Heart left ventricle (tissue), 16 donors: ENCODE measurements around the gene TNFRSF11A. TPM values are rescaled to one million over a fixed set of nuclear protein-coding genes. Genes with fewer than 3 reads are reported as not detected.

Experiments
- ATAC-seq, 4 donors: fragments of 200-7000 bp; cut with Tn5 transposase; one replicate each; pipeline ENCODE4 v1.9.1; 2020 to 2022; ENCODE audit warnings: moderate library complexity in 4 of 4, mild to moderate bottlenecking in 3 of 4, moderate number of reproducible peaks in 1 of 4
- DNase-seq, 5 donors: peaks; one replicate each; pipeline ENCODE4 v3.0.0-alpha.2; 2020
- H3K27ac ChIP-seq, 12 donors: fragments of 200-600 bp; sonication (generic) in 4 of 12; one replicate each; pipeline versions ENCODE4 v1.5.0 to v1.8.0; 2016 to 2022; ENCODE audit warnings: mild to moderate bottlenecking in 2 of 12
- H3K27me3 ChIP-seq, 9 donors: fragments of 200-600 bp; sonication (generic) in 2 of 9; one replicate each; pipeline versions ENCODE4 v1.5.1 to v1.8.0; 2016 to 2022; ENCODE audit warnings: mild to moderate bottlenecking in 3 of 9
- H3K36me3 ChIP-seq, 9 donors: fragments of 200-600 bp; sonication (generic) in 2 of 9; one replicate each; pipeline versions ENCODE4 v1.5.0 to v1.8.0; 2018 to 2022; ENCODE audit warnings: mild to moderate bottlenecking in 2 of 9
- H3K4me1 ChIP-seq, 12 donors: fragments of 200-600 bp; sonication (generic) in 4 of 12; one replicate each; pipeline versions ENCODE4 v1.5.0 to v1.8.0; 2016 to 2022; ENCODE audit warnings: mild to moderate bottlenecking in 3 of 12
- H3K4me3 ChIP-seq, 12 donors: fragments of 200-600 bp; sonication (generic) in 4 of 12; one replicate each; pipeline versions ENCODE4 v1.5.0 to v1.8.0; 2017 to 2022; ENCODE audit warnings: mild to moderate bottlenecking in 9 of 12, moderate library complexity in 4 of 12
- H3K9me3 ChIP-seq, 12 donors: fragments of 200-600 bp; sonication (generic) in 4 of 12; one replicate each; pipeline versions ENCODE4 v1.5.0 to v1.8.0; 2016 to 2022; ENCODE audit warnings: mild to moderate bottlenecking in 1 of 12
- POLR2A ChIP-seq, 2 donors: fragments of 450-650 bp; IDR thresholded peaks; one replicate each; pipeline ENCODE4 v1.6.1; 2017; ENCODE audit warnings: antibody characterized with exemption in 2 of 2, mild to moderate bottlenecking in 2 of 2, moderate library complexity in 2 of 2
- WGBS, 4 donors: extraction: QIAGEN DNeasy Blood & Tissue Kit in 2 of 4; methylation state at CpG; one replicate each; pipeline versions ENCODE4 v1.1.5 to v1.1.7; 2013 to 2018; 5-methylcytosine and 5-hydroxymethylcytosine counted together
- intact Hi-C, 10 donors: fragments of 100-400 bp; cut with DNase I; formaldehyde crosslinking; loops; one replicate each; pipeline versions ENCODE4 v1.11.1 to v1.14.2; 2022
- polyA plus RNA-seq, 2 donors: library from polyadenylated mRNA; stranded (reverse); fragments of 200-250 nt; gene quantifications; one replicate each; pipeline ENCODE4 v1.2.3, GENCODE V29; 2013
- total RNA-seq, 9 donors: library from RNA; depleted of rRNA in 2 of 9; stranded (reverse); fragments of >200 nt in 2 of 9; fragmentation: NEBNext Ultra II Directional in 3 of 9; extraction: Animal tissue kit (Norgen Biotek cat#: 25700) in 3 of 9; gene quantifications; one replicate each; pipeline versions ENCODE4 v1.1.0 to v1.2.4, GENCODE V29; 2016 to 2023
- TF ChIP-seq, protein P1 (sequence below), 12 donors: fragments of 200-600 bp; sonication (generic) in 4 of 12; IDR thresholded peaks; one replicate each; pipeline versions ENCODE4 v1.5.0 to v1.8.0; 2018 to 2022; ENCODE audit warnings: antibody characterized with exemption in 12 of 12, mild to moderate bottlenecking in 5 of 12
- donor health status: ischemic (EF 13 %, LVEDD 7.1; RV severe dilation, severe dysfunction).
- donor health status: healthy with polysubstance abuse.
- donor health status: DM: no; HTN: yes; CAD: no.
- donor health status: DM: no; HTN: no; CAD: no.
- donor health status: ischemic (EF 25% LVEDD 6.9; RV normal size, moderate dysfunction).
- donor health status: ischemic (EF 25% LVEDD 5.7; RV mildly dilated, moderate dysfunction).
- donor health status: healthy.
- donor health status: DM: yes; HTN: yes; CAD: no.
- donor health status: ischemic (EF 35%, LVEDD 5.7; RV mildly dilated, moderate dysfunction).
- donor health status: nonischemic (EF 11% LVEDD 7.7; RV severe dilation, severe dysfunction).
- donor health status: DM: yes; HTN: yes; CAD: no.
- donor health status: PGD.
- donor health status: ischemic (EF 29% LVEDD 5.4; RV normal size, mild dysfunction).
- donor health status: nonischemic (EF 23%, LVEDD 6.1; RV moderate dilation, normal function).

TNFRSF11A gene
- total and polyA plus RNA-seq, 11 donors, result 0.16 to 5.0 (median 1.4) TPM

DNA sequence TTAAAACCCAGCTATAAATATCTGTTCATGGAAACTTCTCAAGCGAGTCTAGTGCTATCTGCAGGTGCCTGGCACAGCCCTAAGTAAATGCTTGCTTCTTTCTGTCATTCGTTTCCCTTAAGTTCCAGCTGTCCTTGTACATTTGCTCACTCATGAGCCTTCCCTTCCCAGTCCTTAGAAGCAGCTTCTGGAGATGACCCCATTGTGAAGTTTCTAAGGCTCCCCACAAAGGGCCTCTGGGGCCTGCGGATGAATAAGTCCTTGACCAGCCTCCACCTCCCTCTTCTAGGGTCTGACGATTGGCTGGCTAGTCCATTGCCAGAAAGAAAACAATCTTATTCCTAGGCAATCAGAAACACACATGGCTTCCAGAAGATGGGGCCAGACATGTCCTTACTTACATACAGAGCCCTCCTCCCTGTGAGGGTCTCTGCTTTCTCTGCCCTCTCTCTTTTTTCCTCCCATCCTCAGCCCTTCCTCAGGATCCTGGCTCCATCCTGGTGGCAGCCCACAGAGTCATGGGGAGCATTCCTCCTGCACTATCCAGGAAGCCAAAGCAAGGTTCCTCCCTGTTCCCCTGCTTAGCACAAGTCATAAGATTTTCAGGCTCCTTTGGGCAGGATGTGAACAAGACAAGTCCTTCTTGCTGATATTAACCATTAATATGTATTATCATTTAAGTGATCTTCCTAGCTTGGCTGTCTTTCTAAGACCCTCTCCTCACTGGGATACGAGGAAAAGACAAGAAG lies 87.3 kb downstream of the TNFRSF11A start:
- DNase-seq (peak in 1 of 5 donors; percentile 12), ATAC-seq (peak in 2 of 4 donors; percentile 42 to 43)
- 65 to 79% (median 71%) methylated on average over 5 of the region's 5 CpGs for WGBS, 4 donors
- intact Hi-C loops, result no loop called here
- Histone ChIP-seq H3K4me1 (peaks cover 0 to 5% (median 0%) of the 10 kb centered on the region in 12 donors), H3K27ac (peak overlapping the region in 2 of 12 donors; percentile 13 to 34), H3K36me3 (no peaks in the 10 kb centered on the region), H3K9me3 (peaks cover 0 to 6% (median 0%) of the 10 kb centered on the region in 12 donors), H3K4me3 (no peak overlapping the region), H3K27me3 (no peaks in the 10 kb centered on the region)
- TF ChIP-seq POLR2A (IDR thresholded peaks at IDR 0.05), result no peak
- TF ChIP-seq, protein P1, sequence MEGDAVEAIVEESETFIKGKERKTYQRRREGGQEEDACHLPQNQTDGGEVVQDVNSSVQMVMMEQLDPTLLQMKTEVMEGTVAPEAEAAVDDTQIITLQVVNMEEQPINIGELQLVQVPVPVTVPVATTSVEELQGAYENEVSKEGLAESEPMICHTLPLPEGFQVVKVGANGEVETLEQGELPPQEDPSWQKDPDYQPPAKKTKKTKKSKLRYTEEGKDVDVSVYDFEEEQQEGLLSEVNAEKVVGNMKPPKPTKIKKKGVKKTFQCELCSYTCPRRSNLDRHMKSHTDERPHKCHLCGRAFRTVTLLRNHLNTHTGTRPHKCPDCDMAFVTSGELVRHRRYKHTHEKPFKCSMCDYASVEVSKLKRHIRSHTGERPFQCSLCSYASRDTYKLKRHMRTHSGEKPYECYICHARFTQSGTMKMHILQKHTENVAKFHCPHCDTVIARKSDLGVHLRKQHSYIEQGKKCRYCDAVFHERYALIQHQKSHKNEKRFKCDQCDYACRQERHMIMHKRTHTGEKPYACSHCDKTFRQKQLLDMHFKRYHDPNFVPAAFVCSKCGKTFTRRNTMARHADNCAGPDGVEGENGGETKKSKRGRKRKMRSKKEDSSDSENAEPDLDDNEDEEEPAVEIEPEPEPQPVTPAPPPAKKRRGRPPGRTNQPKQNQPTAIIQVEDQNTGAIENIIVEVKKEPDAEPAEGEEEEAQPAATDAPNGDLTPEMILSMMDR (IDR thresholded peaks at IDR 0.05), result no peak

DNA sequence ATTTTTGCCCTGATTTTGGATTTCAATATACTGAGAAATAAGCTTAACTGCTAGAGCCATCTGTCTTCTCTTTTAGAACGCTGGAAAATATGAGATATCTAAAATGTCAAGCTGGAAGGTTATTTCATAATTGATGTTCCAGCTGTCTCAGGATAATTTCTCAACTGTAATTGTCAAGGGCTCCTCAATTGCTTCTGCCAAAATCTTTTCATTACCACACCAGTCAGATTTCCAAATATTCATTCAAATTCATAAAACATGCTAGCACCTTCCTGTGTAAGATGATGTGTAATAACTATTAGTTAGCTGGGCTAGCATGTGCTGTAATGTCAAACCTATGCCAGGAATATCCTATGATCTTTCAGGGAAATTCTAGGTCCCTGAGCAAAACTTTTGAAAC lies 88.1 kb downstream of the TNFRSF11A start:
- ATAC-seq (peak in 3 of 4 donors; percentile 26 to 66 (median 53)), DNase-seq (no peak)
- Histone ChIP-seq H3K4me1 (peaks cover 0 to 5% (median 0%) of the 10 kb centered on the region in 12 donors), H3K36me3 (no peaks in the 10 kb centered on the region), H3K27me3 (no peaks in the 10 kb centered on the region), H3K4me3 (no peak overlapping the region), H3K9me3 (peaks cover 0 to 6% (median 0%) of the 10 kb centered on the region in 12 donors), H3K27ac (no peak overlapping the region)
- WGBS, 4 donors, result 27 to 54% (median 33%) methylated on average over 1 of the region's 1 CpG
- no peak for TF ChIP-seq POLR2A (IDR thresholded peaks at IDR 0.05)
- TF ChIP-seq, protein P1 (IDR thresholded peaks at IDR 0.05), result no peak
- intact Hi-C loops, result no loop called here

DNA sequence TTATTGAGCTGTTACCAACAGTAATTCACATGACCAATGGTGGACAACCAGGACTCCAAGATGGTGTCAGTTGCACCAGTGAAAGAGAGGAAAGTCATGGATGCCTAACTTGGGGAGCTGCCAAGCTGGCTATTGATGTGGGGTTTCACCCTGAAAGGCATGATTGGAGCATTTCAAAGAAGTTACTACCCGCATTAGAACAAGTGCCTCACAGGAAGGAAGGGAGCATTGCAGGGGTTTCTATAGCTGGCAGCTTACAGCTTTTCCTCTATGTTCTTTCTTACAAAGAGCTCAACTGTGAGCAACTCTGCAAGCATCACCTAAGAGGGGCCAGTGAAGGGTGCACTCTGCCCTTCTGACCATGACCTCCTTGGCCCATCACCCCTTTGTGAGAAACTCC lies 93.1 kb downstream of the TNFRSF11A start:
- DNase-seq (no peak), ATAC-seq (no peak)
- Histone ChIP-seq H3K4me1 (peaks cover 0 to 16% (median 3%) of the 10 kb centered on the region in 12 donors), H3K4me3 (no peak overlapping the region), H3K27me3 (no peaks in the 10 kb centered on the region), H3K9me3 (no peaks in the 10 kb centered on the region), H3K36me3 (no peaks in the 10 kb centered on the region), H3K27ac (no peak overlapping the region)
- TF ChIP-seq POLR2A (IDR thresholded peaks at IDR 0.05), result no peak
- TF ChIP-seq, protein P1 (IDR thresholded peaks at IDR 0.05), result no peak
- intact Hi-C loops, result no loop called here
- 73 to 94% (median 76%) methylated on average over 1 of the region's 1 CpG for WGBS, 4 donors

DNA sequence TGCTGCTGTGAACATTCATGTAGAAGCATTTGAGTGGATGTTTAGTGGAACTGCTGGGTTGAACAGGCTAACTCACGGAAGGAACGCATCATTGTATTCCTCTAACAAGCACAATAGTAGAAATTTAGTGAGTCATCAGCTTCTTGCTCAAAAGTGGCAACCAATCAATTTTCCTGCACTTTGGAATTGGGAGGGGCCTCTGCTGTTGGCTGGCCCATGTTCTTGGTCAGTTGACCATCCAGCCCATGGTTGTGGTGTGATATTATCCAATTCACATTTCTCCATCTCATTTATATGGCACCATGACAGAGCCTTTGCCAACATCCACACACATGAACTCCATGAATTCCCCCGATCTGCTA lies 95.0 kb downstream of the TNFRSF11A start:
- WGBS, 4 donors, result 71 to 89% (median 79%) methylated on average over 3 of the region's 3 CpGs
- peak overlapping the region in 3 of 12 donors; percentile 28 to 41 (median 35) for H3K4me3 ChIP-seq

More for the DNA sequence above, 95.0 kb downstream of the TNFRSF11A start:
- peak overlapping the region in 11 of 12 donors; percentile 1 to 79 (median 52) for H3K27ac ChIP-seq
- no peaks in the 10 kb centered on the region for H3K36me3 ChIP-seq
- no peaks in the 10 kb centered on the region for H3K9me3 ChIP-seq
- H3K4me1 ChIP-seq, result peaks cover 0 to 22% (median 5%) of the 10 kb centered on the region in 12 donors
- H3K27me3 ChIP-seq, result no peaks in the 10 kb centered on the region
- intact Hi-C loops, result loop anchor here in 1 of 10 donors (2.0 kb wide), 1 partner anchor 563 kb away; no protein-coding TSS in a partner anchor
- no peak for ATAC-seq
- DNase-seq, result no peak
- TF ChIP-seq, protein P1 (IDR thresholded peaks at IDR 0.05), result no peak
- no peak for TF ChIP-seq POLR2A (IDR thresholded peaks at IDR 0.05)
